ENCODE measurements around the gene CHAF1A.
A peak's percentile ranks its signal among the peaks of the same experiment; 100 is the strongest.

CHAF1A gene

GRCh38 chr19:4430760-4431159, 28.3 kb downstream of the CHAF1A start:
- no peaks in the 10 kb centered on the region for H3K9me3 Mint-ChIP-seq
- H3K36me3 Mint-ChIP-seq = peaks cover 100% of the 10 kb centered on the region
- H3K4me1 Mint-ChIP-seq = peaks cover 4% of the 10 kb centered on the region
- no peak overlapping the region for H3K27ac Mint-ChIP-seq
- DNase-seq (ENCODE audit: low spot score in 2 of 2) = no peak
- H3K4me3 Mint-ChIP-seq = no peak overlapping the region
- ATAC-seq = no peak

DNA sequence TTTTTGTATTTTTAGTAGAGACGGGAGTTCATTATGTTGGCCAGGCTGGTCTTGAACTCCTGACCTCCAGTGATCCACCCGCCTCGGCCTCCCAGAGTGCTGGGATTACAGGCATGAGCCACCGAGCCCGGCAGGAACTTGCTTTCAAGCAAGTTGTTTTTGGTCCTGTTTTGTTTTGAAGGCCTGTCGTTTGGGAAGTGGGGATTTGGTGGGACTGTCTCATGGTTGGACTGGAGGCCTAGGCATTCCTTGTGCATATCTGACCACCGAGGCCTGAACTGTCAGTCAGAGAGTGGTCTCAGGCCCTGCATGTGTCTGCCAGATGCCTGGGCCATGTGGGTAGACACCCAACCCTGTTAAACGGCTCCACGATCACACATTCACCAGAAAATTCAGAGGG, 28.9 kb downstream of the CHAF1A start:
- peaks cover 98% of the 10 kb centered on the region for H3K36me3 Mint-ChIP-seq
- no peaks in the 10 kb centered on the region for H3K9me3 Mint-ChIP-seq
- DNase-seq (ENCODE audit: low spot score in 2 of 2) (no peak), ATAC-seq (no peak)
- H3K4me3 Mint-ChIP-seq = no peak overlapping the region
- H3K27ac Mint-ChIP-seq = no peak overlapping the region
- peaks cover 4% of the 10 kb centered on the region for H3K4me1 Mint-ChIP-seq

- DNase-seq (ENCODE audit: low spot score in 2 of 2) (no peak), ATAC-seq (no peak)
- Mint-ChIP-seq H3K27ac (no peak overlapping the region), H3K9me3 (no peaks in the 10 kb centered on the region), H3K36me3 (peaks cover 97% of the 10 kb centered on the region), H3K4me1 (peaks cover 4% of the 10 kb centered on the region), H3K4me3 (no peak overlapping the region)
These were observed 29.6 kb downstream of the CHAF1A start for GRCh38 chr19:4431808-4432674.

- Mint-ChIP-seq H3K4me3 (no peak overlapping the region), H3K27ac (no peak overlapping the region), H3K36me3 (peaks cover 97% of the 10 kb centered on the region), H3K9me3 (no peaks in the 10 kb centered on the region), H3K4me1 (peaks cover 4% of the 10 kb centered on the region)
- no peak for DNase-seq (ENCODE audit: low spot score in 2 of 2)
- ATAC-seq = no peak
These were observed 30.6 kb downstream of the CHAF1A start for GRCh38 chr19:4432918-4433506.

GRCh38 chr19:4434391-4434790, 32.0 kb downstream of the CHAF1A start:
- ATAC-seq (no peak), DNase-seq (ENCODE audit: low spot score in 2 of 2) (no peak)
- H3K4me1 Mint-ChIP-seq = no peaks in the 10 kb centered on the region
- peaks cover 97% of the 10 kb centered on the region for H3K36me3 Mint-ChIP-seq
- H3K4me3 Mint-ChIP-seq = no peak overlapping the region
- no peak overlapping the region for H3K27ac Mint-ChIP-seq
- H3K9me3 Mint-ChIP-seq = no peaks in the 10 kb centered on the region

- ATAC-seq (peak; percentile 16), DNase-seq (ENCODE audit: low spot score in 2 of 2) (no peak)
- H3K36me3 Mint-ChIP-seq = peaks cover 96% of the 10 kb centered on the region
- no peaks in the 10 kb centered on the region for H3K4me1 Mint-ChIP-seq
- H3K27ac Mint-ChIP-seq = no peak overlapping the region
- no peak overlapping the region for H3K4me3 Mint-ChIP-seq
- H3K9me3 Mint-ChIP-seq = no peaks in the 10 kb centered on the region
These were observed 33.8 kb downstream of the CHAF1A start for GRCh38 chr19:4436231-4436630.

DNA sequence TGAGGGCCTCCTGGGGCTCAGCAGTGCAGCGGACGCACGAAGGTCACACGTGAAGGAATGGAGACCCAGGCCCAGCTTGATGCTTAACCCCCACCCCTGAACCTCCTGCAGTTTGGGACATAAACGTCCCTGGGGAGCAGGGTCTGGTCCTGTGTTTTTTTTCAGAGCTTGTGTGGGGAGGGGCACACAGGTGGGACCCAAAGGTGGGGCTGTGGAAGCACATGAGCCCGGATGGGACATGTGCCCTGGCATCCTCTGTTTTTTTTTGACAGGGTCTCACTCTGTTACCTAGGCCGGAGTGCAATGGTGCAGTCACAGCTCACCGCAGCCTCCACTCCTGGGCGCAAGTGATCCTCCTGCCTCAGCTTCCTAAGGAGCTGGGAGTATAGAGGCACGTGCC, 34.7 kb downstream of the CHAF1A start:
- no peaks in the 10 kb centered on the region for H3K9me3 Mint-ChIP-seq
- no peak overlapping the region for H3K4me3 Mint-ChIP-seq
- peaks cover 92% of the 10 kb centered on the region for H3K36me3 Mint-ChIP-seq
- ATAC-seq (no peak), DNase-seq (ENCODE audit: low spot score in 2 of 2) (no peak)
- H3K4me1 Mint-ChIP-seq = peaks cover 3% of the 10 kb centered on the region
- H3K27ac Mint-ChIP-seq = no peak overlapping the region

- Mint-ChIP-seq H3K4me3 (no peak overlapping the region), H3K4me1 (peaks cover 8% of the 10 kb centered on the region), H3K9me3 (no peaks in the 10 kb centered on the region), H3K27ac (no peak overlapping the region), H3K36me3 (peaks cover 87% of the 10 kb centered on the region)
- ATAC-seq (no peak), DNase-seq (ENCODE audit: low spot score in 2 of 2) (no peak)
These were observed 36.8 kb downstream of the CHAF1A start for GRCh38 chr19:4439243-4439642.

GRCh38 chr19:4441994-4442818, 39.8 kb downstream of the CHAF1A start:
- DNase-seq (ENCODE audit: low spot score in 2 of 2) = no peak
- peaks cover 84% of the 10 kb centered on the region for H3K36me3 Mint-ChIP-seq
- peak overlapping the region; percentile 88 for H3K27ac Mint-ChIP-seq
- peaks cover 8% of the 10 kb centered on the region for H3K4me1 Mint-ChIP-seq
- no peaks in the 10 kb centered on the region for H3K9me3 Mint-ChIP-seq
- no peak for ATAC-seq
- peak overlapping the region; percentile 44 for H3K4me3 Mint-ChIP-seq

DNA sequence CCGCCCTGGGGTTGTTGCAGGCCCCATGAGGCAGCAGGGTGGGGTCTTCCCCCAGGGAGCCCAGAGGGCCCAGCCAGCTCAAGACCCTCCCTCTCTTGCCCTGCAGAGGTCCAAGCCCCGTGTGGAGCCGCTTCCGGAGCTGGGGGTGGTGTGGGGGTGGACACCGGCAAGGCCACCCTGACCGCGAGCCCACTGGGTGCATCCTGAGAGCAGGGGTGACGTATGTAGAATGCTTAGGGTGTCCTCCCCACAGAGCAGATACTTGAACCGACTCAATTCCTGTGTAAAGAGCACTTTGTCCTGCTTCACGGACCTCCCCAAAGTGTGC, 40.3 kb downstream of the CHAF1A start:
- no peak overlapping the region for H3K4me3 Mint-ChIP-seq
- peaks cover 78% of the 10 kb centered on the region for H3K36me3 Mint-ChIP-seq
- H3K9me3 Mint-ChIP-seq = no peaks in the 10 kb centered on the region
- H3K4me1 Mint-ChIP-seq = peaks cover 8% of the 10 kb centered on the region
- ATAC-seq = no peak
- peak overlapping the region; percentile 69 for H3K27ac Mint-ChIP-seq
- no peak for DNase-seq (ENCODE audit: low spot score in 2 of 2)

- no peaks in the 10 kb centered on the region for H3K9me3 Mint-ChIP-seq
- H3K4me1 Mint-ChIP-seq = peaks cover 8% of the 10 kb centered on the region
- no peak for ATAC-seq
- H3K4me3 Mint-ChIP-seq = no peak overlapping the region
- no peak for DNase-seq (ENCODE audit: low spot score in 2 of 2)
- peaks cover 78% of the 10 kb centered on the region for H3K36me3 Mint-ChIP-seq
- peak overlapping the region; percentile 69 for H3K27ac Mint-ChIP-seq
These were observed 40.7 kb downstream of the CHAF1A start for GRCh38 chr19:4443188-4443587.

GRCh38 chr19:4443966-4444764, 41.7 kb downstream of the CHAF1A start:
- H3K27ac Mint-ChIP-seq = peak overlapping the region; percentile 69
- peak; percentile 4 for ATAC-seq
- H3K9me3 Mint-ChIP-seq = no peaks in the 10 kb centered on the region
- H3K4me3 Mint-ChIP-seq = no peak overlapping the region
- H3K4me1 Mint-ChIP-seq = peaks cover 8% of the 10 kb centered on the region
- peaks cover 78% of the 10 kb centered on the region for H3K36me3 Mint-ChIP-seq
- no peak for DNase-seq (ENCODE audit: low spot score in 2 of 2)

- Mint-ChIP-seq H3K27ac (peak overlapping the region; percentile 69), H3K4me3 (no peak overlapping the region), H3K4me1 (peaks cover 8% of the 10 kb centered on the region)
These were observed 42.6 kb downstream of the CHAF1A start for GRCh38 chr19:4444765-4445741.

More at GRCh38 chr19:4444765-4445741, 42.6 kb downstream of the CHAF1A start:
- ATAC-seq (no peak), DNase-seq (ENCODE audit: low spot score in 2 of 2) (no peak)
- peaks cover 78% of the 10 kb centered on the region for H3K36me3 Mint-ChIP-seq
- H3K9me3 Mint-ChIP-seq = no peaks in the 10 kb centered on the region
